NCI-H146 treated with DMSO at 0.1 percent for 48 hours (cell line): Measurements from ENCODE around the gene DEXI.
"Not testable (repeated sequence)": the region's sequence is repeated elsewhere in the genome, so short reads cannot be mapped to it uniquely, and the experiment has no call there.

Experiments
- DNase-seq: peaks from one replicate; lab custom pipeline; 2025; ENCODE audit not compliant: unreplicated experiment; lab: John Stamatoyannopoulos, UW

Gene DEXI

GRCh38 chr16:10941935-10942351 is 325 bp downstream of the DEXI start:
- not testable (repeated sequence) for DNase-seq

- DNase-seq: peak; percentile 16
Measured at GRCh38 chr16:10941127-10941933, 938 bp downstream of the DEXI start.

- no peak for DNase-seq
Measured at GRCh38 chr16:10940501-10941079, 1.7 kb downstream of the DEXI start.

GRCh38 chr16:10939649-10940234 is 2.5 kb downstream of the DEXI start:
- no peak for DNase-seq

GRCh38 chr16:10938796-10939648 is 3.2 kb downstream of the DEXI start:
- no peak for DNase-seq

GRCh38 chr16:10938321-10938720 is 3.9 kb downstream of the DEXI start:
- no peak for DNase-seq

- DNase-seq: no peak
Measured at GRCh38 chr16:10937068-10937859, 5.0 kb downstream of the DEXI start.

GRCh38 chr16:10936272-10936984 is 5.8 kb downstream of the DEXI start:
- DNase-seq: no peak

GRCh38 chr16:10935226-10935915 is 6.9 kb downstream of the DEXI start:
- DNase-seq: no peak

GRCh38 chr16:10934325-10935107 is 7.8 kb downstream of the DEXI start:
- DNase-seq: no peak

- DNase-seq: no peak
Measured at GRCh38 chr16:10933865-10934264, 8.4 kb downstream of the DEXI start.

GRCh38 chr16:10932959-10933710 is 9.1 kb downstream of the DEXI start:
- DNase-seq: no peak

- no peak for DNase-seq
Measured at GRCh38 chr16:10931977-10932632, 10.2 kb downstream of the DEXI start.

GRCh38 chr16:10931134-10931533 is 11.1 kb downstream of the DEXI start:
- DNase-seq: no peak

GRCh38 chr16:10930755-10931093 is 11.5 kb downstream of the DEXI start:
- DNase-seq: no peak

- DNase-seq: no peak
Measured at GRCh38 chr16:10929853-10930754, 12.2 kb downstream of the DEXI start.
